ENCODE results near the gene SYP.

DNA sequence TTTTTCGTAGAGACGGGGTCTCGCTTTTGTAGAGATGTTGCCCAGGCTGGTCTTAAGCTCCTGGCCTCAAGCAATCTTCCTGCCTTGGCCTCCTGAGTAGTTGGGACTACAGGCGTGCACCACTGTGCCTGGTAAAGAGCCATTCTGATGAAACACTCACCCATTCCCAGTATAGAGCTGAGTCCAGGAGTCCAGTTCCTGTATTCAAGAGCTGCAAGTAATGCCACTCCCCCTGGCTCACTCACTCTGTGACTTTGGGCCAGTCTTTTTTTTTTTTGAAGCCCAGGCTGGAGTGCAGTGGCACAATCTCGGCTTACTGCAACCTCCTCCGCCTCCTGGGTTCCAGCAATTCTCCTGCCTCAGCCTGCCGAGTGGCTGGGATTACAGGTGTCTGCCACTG lies 38.7 kb upstream of the SYP start:
- no peak for TF ChIP-seq POLR2AphosphoS5 (IDR thresholded peaks at IDR 0.05)
- TF ChIP-seq, protein P1, sequence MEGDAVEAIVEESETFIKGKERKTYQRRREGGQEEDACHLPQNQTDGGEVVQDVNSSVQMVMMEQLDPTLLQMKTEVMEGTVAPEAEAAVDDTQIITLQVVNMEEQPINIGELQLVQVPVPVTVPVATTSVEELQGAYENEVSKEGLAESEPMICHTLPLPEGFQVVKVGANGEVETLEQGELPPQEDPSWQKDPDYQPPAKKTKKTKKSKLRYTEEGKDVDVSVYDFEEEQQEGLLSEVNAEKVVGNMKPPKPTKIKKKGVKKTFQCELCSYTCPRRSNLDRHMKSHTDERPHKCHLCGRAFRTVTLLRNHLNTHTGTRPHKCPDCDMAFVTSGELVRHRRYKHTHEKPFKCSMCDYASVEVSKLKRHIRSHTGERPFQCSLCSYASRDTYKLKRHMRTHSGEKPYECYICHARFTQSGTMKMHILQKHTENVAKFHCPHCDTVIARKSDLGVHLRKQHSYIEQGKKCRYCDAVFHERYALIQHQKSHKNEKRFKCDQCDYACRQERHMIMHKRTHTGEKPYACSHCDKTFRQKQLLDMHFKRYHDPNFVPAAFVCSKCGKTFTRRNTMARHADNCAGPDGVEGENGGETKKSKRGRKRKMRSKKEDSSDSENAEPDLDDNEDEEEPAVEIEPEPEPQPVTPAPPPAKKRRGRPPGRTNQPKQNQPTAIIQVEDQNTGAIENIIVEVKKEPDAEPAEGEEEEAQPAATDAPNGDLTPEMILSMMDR (IDR thresholded peaks at IDR 0.05) = no peak
